Measurements from ENCODE around the gene PLA2G12B. TPM values are rescaled to one million over a fixed set of nuclear protein-coding genes. Genes with fewer than 3 reads are reported as not detected.
"Not testable (repeated sequence)": the region's sequence is repeated elsewhere in the genome, so short reads cannot be mapped to it uniquely, and the experiment has no call there.

PLA2G12B gene
- total RNA-seq, 1 donor from 2014 or later = not detected

- Mint-ChIP-seq H3K4me3 (ENCODE audit: unreplicated experiment) (no peak overlapping the region), H3K27ac (ENCODE audit: unreplicated experiment) (no peak overlapping the region), H3K9me3 (ENCODE audit: unreplicated experiment) (no peaks in the 10 kb centered on the region), H3K4me1 (ENCODE audit: unreplicated experiment) (peaks cover 16% of the 10 kb centered on the region), H3K36me3 (ENCODE audit: unreplicated experiment) (peaks cover 8% of the 10 kb centered on the region), H3K27me3 (ENCODE audit: unreplicated experiment) (no peaks in the 10 kb centered on the region)
- DNase-seq (ENCODE audit: extremely low spot score, unreplicated experiment) = no peak
- no peak for TF ChIP-seq CTCF (IDR thresholded peaks at IDR 0.05)
Measured at GRCh38 chr10:72912736-72913135, 41.9 kb downstream of the PLA2G12B start.

- DNase-seq (ENCODE audit: extremely low spot score, unreplicated experiment) = no peak
- no peak for TF ChIP-seq CTCF (IDR thresholded peaks at IDR 0.05)
- peaks cover 6% of the 10 kb centered on the region for H3K4me1 Mint-ChIP-seq (ENCODE audit: unreplicated experiment)
- no peak overlapping the region for H3K4me3 Mint-ChIP-seq (ENCODE audit: unreplicated experiment)
- no peaks in the 10 kb centered on the region for H3K9me3 Mint-ChIP-seq (ENCODE audit: unreplicated experiment)
- H3K27me3 Mint-ChIP-seq (ENCODE audit: unreplicated experiment) = no peaks in the 10 kb centered on the region
- peaks cover 8% of the 10 kb centered on the region for H3K36me3 Mint-ChIP-seq (ENCODE audit: unreplicated experiment)
- H3K27ac Mint-ChIP-seq (ENCODE audit: unreplicated experiment) = no peak overlapping the region
Measured at GRCh38 chr10:72911758-72912157, 42.8 kb downstream of the PLA2G12B start.

GRCh38 chr10:72910705-72911104 lies 43.9 kb downstream of the PLA2G12B start:
- Mint-ChIP-seq H3K27ac (ENCODE audit: unreplicated experiment) (no peak overlapping the region), H3K36me3 (ENCODE audit: unreplicated experiment) (peaks cover 8% of the 10 kb centered on the region), H3K4me3 (ENCODE audit: unreplicated experiment) (no peak overlapping the region), H3K4me1 (ENCODE audit: unreplicated experiment) (no peaks in the 10 kb centered on the region), H3K9me3 (ENCODE audit: unreplicated experiment) (no peaks in the 10 kb centered on the region), H3K27me3 (ENCODE audit: unreplicated experiment) (no peaks in the 10 kb centered on the region)
- no peak for TF ChIP-seq CTCF (IDR thresholded peaks at IDR 0.05)
- no peak for DNase-seq (ENCODE audit: extremely low spot score, unreplicated experiment)

- Mint-ChIP-seq H3K27ac (ENCODE audit: unreplicated experiment) (no peak overlapping the region), H3K36me3 (ENCODE audit: unreplicated experiment) (peaks cover 2% of the 10 kb centered on the region), H3K4me1 (ENCODE audit: unreplicated experiment) (no peaks in the 10 kb centered on the region), H3K9me3 (ENCODE audit: unreplicated experiment) (no peaks in the 10 kb centered on the region), H3K27me3 (ENCODE audit: unreplicated experiment) (no peaks in the 10 kb centered on the region), H3K4me3 (ENCODE audit: unreplicated experiment) (no peak overlapping the region)
- TF ChIP-seq CTCF (IDR thresholded peaks at IDR 0.05) = no peak
- no peak for DNase-seq (ENCODE audit: extremely low spot score, unreplicated experiment)
Measured at GRCh38 chr10:72906446-72906845, 48.2 kb downstream of the PLA2G12B start.

- no peaks in the 10 kb centered on the region for H3K9me3 Mint-ChIP-seq (ENCODE audit: unreplicated experiment)
- no peak overlapping the region for H3K4me3 Mint-ChIP-seq (ENCODE audit: unreplicated experiment)
- no peak overlapping the region for H3K27ac Mint-ChIP-seq (ENCODE audit: unreplicated experiment)
- no peak for TF ChIP-seq CTCF (IDR thresholded peaks at IDR 0.05)
- peaks cover 2% of the 10 kb centered on the region for H3K36me3 Mint-ChIP-seq (ENCODE audit: unreplicated experiment)
- no peaks in the 10 kb centered on the region for H3K27me3 Mint-ChIP-seq (ENCODE audit: unreplicated experiment)
- DNase-seq (ENCODE audit: extremely low spot score, unreplicated experiment) = no peak
- H3K4me1 Mint-ChIP-seq (ENCODE audit: unreplicated experiment) = no peaks in the 10 kb centered on the region
Measured at GRCh38 chr10:72904806-72905205, 49.8 kb downstream of the PLA2G12B start.

GRCh38 chr10:72903941-72904446 lies 50.6 kb downstream of the PLA2G12B start:
- H3K27ac Mint-ChIP-seq (ENCODE audit: unreplicated experiment); H3K4me3 Mint-ChIP-seq (ENCODE audit: unreplicated experiment); DNase-seq (ENCODE audit: extremely low spot score, unreplicated experiment); H3K4me1 Mint-ChIP-seq (ENCODE audit: unreplicated experiment); H3K36me3 Mint-ChIP-seq (ENCODE audit: unreplicated experiment); H3K27me3 Mint-ChIP-seq (ENCODE audit: unreplicated experiment); H3K9me3 Mint-ChIP-seq (ENCODE audit: unreplicated experiment): not testable (repeated sequence)

All from osteocyte (in vitro differentiated cells).